Activated CD4-positive, alpha-beta T cell treated with anti-CD3 and anti-CD28 coated beads, Interleukin-10, Interleukin-2, amounts not matched to agents 100 ng/mL and 50 ng/mL, durations not matched to agents 16 hours and 8 hours (primary cell): ENCODE results near the gene FBXW4.

Source experiments
- DNase-seq: peaks from one replicate; pipeline ENCODE4 v3.0.0-alpha.2; 2020

Gene FBXW4, protein sequence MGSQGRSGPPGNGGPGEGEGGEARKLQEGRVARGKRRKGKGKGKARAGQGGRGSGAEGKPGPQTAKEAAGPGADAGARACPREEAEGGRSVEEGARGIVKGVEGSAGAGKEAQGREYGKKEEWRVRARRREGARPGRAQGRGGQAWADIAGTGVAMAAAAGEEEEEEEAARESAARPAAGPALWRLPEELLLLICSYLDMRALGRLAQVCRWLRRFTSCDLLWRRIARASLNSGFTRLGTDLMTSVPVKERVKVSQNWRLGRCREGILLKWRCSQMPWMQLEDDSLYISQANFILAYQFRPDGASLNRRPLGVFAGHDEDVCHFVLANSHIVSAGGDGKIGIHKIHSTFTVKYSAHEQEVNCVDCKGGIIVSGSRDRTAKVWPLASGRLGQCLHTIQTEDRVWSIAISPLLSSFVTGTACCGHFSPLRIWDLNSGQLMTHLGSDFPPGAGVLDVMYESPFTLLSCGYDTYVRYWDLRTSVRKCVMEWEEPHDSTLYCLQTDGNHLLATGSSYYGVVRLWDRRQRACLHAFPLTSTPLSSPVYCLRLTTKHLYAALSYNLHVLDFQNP

DNA sequence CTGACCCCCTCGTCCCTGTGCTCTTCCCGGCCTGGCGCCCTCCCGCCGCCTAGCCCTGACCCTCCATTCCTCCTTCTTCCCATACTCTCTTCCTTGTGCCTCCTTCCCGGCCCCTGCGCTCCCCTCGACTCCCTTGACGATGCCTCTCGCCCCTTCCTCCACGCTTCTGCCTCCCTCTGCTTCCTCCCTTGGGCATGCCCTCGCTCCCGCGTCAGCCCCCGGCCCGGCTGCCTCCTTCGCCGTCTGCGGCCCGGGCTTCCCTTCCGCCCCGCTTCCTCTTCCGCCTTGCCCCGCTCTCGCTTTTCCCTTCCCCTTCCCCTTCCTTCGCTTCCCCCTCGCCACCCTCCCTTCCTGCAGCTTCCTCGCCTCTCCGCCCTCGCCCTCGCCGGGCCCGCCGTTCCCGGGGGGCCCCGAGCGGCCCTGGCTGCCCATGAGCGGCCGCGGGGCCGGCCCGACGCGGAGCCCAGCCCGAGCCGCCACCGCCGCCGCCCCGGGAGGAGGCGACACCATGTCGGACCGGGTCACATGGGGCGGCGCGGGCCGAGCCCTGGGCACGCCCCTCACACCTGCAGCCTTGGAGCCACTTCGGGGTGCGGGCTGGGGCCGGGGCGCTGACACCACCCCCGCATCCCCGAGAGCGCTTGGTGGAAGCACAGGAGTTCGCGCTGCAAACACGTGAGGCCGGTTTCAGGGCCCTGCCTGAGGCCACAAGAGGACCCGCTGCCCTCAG is at the start of gene FBXW4:
Gene FBXW4, minus strand, starts transcription at position 497 of the 730 bp plus-strand sequence. Its CDS starts 65 bp downstream, at position 432.
- DNase-seq: peak; percentile 80

DNA sequence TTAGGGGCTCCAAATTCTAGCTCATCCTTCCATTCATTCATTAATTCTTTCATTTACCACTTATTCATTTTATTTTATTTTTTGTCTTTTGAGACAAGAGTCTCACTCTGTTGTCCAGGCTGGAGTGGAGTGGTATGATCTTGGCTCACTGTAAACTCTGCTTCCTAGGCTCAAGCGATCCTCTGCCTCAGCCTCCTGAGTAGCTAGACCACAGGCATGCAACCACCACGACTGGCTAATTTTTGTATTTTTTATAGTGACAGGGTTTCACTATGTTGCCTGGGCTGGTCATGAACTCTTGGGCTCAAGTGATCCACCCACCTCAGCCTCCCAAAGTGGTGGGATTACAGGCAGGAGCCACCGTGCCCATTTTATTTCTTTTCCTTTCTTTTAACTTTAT is 49.3 kb upstream of the FBXW4 start:
- no peak for DNase-seq

DNA sequence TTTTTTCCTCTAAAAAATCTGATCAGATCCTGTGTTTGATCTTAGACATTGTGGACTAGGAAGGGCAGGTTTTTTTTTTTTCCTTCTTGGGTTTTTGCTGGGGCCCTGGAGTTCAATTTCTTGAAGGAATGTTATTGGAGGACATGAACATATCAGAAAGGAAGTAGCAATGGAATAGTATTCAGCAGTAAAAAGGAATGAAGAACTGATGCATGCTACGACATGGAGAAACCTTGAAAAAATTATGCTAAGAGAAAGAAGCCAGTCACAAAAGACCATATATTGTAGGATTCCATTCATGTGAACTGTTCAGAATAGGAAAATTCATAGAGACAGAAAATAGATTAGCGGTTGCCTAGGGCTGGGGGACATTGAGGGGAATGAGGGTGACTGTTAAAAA is 47.0 kb upstream of the FBXW4 start:
- no peak for DNase-seq

DNA sequence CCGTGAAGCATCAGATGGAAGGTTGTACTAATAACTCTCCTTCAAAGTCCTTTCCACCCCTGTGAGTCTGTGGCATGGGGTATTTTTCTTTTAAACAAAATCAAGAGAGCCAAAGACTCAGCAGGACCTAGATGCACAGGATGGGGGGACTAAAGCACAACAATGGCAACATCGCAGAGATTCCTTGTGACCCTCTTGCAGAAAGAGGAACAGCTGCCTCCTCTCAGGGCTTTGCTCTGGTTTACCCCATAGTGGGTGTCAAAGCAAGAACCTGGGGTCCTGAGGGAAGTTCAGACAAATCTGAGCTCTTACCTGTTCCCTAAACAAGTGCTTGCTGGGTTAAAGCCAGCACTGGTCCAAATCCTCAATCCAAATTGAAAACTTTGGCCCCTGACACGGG is 41.7 kb upstream of the FBXW4 start:
- DNase-seq: no peak

DNA sequence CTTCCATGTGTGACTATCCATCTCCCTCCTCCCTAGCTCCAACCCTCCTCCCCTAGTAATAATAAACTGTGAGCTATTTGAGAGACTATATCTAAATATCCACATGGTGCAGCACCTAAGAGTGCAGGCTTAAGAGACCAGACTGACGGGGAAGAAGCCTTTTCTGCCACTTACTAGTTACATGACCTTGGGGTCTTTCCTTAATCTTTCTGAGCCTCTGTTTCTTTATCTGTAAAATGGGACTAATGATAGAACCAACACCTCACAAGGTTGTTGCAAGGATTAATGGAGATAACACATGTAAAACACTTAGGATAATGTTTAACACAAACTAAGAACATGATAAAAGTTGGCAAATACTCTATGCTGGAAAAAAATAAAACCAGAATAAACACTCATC is 37.1 kb upstream of the FBXW4 start:
- no peak for DNase-seq

DNA sequence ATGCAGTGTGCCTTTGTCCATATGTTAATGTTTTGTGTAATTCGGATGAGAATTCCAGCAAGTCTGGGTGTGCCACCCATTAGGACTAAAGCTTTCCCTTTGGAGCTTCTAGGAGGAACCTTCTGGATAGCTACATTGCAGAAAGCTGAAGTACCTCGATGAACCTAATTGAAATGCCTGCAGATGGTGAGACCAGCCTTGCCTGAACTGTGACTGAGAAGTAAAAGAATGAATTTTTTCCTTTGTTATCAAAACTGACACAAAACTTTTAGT is 31.1 kb upstream of the FBXW4 start:
- no peak for DNase-seq

DNA sequence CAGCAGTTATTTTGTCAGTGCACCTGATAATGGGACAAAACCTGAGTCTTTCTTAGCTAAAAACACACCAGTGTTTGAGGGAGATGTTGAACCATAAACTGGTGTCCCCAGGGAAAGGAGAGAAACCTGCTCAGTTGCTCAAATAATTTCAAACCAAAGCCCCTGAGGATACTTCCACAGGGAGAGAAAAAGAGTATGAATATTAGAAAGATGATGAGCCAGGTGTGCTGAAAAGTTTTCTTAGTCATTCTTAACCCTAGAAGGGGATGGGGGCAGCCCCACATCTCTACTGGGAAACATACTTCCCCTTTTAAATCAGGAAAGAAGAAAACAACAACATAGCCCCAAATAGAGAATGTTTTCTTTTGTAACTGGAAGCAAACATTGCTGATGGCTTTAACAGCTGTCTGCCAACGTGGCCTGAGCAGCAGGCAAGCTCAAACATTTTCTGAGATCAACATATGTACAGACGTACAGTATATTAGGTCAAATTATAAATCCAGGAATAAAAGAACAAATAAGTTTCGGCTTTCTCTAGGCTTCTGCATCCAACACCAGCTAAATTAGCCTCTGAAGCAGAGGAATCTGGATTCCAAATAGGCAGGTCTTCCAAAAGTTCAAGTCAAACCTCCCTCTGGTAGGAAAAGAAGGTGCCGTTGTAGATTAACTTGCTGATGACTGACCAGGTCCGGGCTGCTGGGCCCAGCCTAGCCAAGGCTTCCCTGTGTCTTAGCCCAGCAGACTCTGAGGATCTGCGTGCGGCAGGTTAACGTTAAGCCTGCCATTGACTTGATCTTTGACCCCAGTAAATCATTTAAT is 30.5 kb upstream of the FBXW4 start:
- no peak for DNase-seq

DNA sequence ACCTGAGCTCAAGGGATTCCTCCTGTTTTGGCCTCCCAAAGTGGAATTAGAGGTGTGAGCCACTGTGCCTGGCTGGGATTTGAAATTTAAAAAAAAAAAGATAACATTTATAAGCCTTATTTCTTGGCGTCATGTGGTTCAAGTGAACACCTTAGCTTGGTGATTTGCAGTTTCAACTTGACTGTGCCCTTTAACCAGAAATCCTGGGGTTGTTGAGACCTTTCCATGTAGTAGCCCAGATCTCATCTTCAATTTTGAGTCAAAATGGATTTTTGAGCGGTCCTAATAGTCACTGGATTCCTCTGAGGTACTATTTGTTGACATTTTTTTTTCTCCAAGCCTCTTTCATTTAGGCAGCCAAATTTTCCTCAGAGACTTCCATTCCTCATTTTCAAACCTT is 29.5 kb upstream of the FBXW4 start:
- DNase-seq: peak; percentile 56

DNA sequence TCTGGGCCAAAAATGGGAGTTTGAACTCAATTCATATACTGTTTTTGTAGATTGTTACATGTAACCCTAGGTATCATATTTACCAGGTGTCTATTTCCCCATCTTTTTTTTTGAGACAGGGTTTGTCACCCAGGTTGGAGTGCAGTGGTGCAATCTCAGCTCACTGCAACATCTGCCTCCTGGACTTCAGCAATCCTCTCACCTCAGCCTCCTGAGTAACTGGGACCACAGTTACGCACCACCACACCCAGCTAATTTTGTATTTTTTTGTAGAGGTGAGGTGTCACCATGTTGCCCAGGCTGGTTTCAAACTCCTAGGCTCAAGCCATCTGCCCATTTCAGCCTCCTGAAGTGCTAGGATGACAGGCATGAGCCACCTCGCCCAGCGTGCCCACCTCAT is 28.2 kb upstream of the FBXW4 start:
- DNase-seq: no peak

DNA sequence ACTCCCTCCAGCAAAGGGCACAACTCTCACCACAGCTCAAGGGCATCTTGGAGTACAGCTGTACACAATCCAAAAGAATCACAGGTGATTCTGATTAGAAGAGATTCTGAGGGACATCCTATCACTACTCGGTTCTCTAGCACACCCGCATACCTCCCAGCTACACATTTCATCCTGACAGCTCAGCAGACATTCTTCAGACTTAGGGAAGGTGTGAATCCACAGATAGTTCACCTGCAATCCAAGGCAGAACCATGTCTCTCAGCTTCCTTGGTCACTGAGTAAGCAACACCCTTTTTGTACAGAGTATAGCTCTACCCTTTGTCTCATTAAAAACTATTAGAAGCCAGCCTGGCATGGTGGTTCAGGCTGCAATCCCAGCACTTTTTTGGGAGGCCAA is 26.8 kb upstream of the FBXW4 start:
- DNase-seq: no peak

DNA sequence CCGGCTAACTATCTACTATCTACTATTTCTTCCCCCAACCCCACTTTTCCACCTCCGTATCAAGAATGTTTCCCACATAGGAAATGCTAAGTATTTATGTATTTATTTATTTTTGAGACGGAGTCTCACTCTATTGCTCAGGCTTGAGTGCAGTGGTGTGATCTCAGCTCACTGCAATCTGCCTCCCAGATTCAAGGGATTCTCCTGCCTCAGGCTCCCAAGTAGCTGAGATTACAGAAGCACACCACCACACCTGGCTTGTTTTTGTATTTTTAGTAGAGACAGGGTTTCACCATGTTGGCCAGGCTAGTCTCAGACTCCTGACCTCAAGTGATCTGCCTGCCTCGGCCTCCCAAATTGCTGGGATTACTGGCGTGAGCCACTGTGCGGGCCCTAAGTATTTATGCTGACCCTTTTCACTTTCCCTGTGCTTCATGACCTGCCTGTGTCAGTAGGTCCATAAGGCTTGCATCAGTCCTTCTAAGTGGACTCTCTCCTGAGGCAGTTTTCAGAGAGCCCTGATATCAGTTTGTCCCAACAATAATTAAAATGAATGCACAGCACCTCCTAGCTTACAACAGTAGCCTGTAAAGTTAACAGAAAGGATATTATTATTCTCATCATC is 25.7 kb upstream of the FBXW4 start:
- no peak for DNase-seq

DNA sequence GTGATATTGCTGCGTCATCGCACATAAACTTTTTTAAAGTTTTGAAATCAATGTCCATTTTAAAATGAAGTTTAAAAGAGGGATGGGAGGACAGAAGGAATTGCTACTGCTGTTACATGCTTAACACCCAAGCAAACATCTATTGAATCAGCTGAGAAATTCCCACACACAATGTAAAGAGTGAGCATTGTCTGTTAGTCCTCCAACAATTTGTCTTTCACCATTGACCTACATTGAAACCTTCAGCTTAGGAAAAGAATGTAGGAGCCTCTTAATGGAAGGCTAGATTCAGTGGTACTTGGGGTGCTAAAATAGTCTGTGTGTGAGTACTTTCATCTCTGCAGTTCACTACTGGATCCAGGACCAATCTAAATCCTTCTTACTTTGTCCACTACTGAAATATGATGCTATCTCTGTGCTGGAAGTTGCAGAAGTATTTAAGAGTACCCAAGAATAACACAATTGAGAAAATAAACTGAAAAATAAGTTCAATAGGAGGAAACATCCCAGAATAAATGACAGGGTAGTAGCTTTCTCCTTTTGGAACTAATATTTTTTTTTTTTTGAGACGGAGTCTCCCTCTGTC is 23.8 kb upstream of the FBXW4 start:
- DNase-seq: no peak

DNA sequence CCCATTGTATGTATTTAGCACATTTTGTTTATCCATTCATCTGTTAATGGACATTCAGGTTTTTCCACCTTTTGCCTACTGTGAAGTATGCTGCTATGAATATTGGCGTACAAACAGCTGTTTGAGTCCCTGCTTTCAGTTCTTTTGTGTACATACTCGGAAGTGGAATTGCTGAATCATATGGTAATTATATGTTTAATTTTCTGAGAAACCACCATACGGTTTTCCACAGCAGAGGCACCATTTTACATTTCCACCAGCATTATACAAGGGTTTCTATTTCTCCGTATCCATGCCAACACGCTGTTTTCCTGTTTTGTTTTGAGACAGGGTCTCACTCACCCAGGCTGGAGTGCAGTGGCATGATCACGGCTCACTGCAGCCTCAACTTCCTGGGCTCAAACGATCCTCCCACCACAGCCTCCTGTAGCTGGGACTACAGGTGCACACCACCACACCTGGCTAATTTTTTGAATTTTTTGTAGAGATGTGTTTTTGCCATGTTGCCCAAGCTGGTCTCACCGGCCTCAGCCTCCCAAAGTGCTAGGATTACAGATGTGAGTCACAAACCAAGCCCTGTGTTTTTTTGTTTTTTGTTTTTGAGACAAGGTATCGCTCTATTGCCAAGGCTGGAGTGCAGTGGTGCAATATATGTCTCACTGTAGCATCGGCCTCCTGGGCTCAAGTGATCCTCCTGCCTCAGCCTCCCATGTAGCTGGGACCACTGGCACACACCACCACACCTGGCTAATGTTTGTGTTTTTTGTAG is 22.1 kb upstream of the FBXW4 start:
- peak; percentile 83 for DNase-seq

DNA sequence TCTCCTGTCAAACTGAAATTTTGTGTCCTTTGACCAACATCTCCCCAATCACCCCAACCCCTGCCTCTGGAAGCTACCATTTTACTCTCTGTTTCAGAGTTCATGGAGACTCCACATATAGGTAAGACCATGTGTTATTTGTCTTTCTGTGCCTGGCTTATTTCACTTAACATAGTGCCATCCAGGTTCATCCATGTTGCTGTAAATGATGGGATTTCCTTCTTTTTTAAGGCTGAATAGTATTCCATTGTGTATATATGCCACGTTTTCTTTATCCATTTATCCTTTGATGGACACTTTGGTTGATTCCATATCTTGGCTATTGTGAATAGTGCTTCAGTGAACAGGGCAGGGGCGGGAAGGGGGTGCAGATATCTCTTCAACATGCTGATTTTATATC is 18.0 kb upstream of the FBXW4 start:
- DNase-seq: no peak

DNA sequence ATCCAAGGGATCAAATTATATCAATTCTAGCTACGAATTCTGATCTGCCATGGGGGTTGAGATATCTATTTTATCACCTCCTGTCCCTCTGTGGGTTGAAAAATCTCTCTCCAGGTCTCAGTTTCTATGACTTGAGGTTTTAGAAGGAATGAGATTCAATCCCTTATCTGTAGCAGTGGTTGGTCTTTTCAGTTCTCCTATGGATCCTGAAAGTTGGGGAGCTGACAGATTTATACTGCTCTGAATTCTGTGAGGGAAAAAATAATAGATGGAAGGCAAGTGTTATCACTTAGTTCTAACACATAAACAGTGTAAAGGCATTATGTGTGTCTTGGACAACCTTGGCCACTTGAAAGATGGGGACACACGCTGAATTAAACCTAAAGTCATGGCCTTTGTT is 15.8 kb upstream of the FBXW4 start:
- DNase-seq: no peak

DNA sequence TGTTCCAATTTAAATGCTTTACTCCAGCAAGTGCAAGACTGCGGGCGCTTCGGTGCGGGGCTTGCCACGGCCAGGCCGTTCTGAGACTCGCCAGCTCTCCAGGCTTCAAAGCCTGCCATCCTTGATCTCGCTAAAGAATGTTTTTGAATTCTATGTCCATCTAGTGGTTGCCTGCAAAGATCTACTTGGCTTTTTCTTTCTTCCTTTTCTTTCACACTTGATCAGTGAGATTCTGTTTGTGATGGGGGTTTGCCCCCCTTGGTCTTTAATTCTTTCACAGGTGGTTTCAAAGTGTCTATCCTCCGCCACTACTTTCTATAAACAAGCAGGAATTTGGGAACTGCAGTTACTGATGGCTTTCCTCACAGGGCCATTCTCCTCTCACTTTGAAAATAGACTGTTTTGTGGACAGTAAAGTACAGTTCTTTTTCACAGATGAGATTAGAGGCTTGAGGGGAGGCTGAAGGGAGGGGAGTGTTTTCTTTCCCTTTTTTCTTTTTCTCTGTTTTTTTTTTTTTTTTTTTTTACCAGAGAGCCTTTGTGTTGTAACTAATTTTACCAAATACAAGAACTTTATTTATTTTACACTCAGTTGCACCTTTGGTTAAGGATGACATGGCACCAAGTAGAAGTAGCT is 15.2 kb upstream of the FBXW4 start:
- DNase-seq: no peak

DNA sequence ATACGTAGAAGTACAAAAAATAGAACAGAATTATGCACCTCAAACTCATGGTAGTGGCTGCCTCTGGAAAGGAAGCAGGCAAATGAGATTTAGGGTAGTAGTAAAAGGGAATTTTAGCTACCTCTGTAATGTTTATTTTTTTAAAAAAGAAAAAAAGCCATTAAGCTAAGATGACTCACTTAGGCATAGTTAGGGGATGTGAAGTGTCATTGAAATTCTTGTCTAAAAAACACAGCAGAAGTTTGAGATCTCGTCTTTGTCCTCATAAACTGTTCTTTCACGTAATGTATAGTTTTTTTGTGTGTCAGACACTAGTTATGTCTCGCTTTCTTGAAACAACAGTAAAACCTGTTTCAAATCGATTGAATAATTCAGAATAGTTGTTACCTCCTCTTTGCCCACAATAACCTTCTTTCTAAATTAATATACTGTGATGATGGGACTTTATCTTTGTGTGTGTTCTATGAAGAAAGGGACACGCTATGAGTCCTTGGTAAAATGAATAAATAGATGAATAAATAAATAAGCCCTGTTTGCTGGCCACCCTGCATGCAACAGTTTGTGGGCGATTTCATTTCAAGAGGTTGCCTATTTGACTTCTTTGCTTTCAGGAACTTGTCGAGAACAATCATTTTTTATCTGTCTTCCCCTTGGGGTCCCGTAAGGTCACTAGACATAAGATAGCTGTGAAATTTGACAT is 14.5 kb upstream of the FBXW4 start:
- DNase-seq: no peak

DNA sequence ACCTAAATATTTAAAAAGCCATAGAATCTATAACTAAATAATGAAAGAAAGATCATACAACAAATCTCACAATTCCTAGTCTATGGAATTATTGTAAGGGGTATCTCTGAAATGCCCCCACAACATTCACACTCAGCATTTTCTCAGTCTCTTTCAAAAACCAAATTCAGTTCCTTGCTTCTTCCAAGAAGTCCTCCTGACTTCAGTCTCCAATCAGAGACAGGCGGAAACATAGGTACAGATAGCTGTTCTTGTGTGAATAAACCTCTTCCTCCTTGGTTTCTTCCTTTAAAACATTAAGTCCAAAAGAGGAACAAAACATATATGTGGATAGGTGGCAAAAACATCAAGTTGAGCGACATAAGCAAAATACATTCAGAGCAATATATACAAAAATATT is 13.9 kb upstream of the FBXW4 start:
- no peak for DNase-seq

DNA sequence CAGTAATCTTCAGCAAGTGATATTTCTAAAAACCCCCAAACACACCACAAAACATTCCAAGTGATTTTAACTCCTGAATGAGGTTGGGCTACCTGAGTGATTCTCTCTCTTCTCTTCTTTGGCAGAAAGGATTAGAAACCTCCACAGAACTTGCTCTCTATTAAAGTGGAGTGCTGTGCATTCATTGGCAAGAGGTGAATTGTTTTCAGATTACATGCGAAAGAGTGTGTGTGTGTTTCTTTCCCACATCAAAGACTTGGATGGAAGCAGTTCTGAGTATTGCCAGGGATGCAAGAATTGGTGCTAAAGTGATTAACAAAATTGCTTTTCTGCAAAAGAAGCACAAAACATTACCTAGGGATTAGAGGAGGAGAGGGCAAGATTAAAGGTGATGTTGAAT is 13.1 kb upstream of the FBXW4 start:
- peak; percentile 40 for DNase-seq

DNA sequence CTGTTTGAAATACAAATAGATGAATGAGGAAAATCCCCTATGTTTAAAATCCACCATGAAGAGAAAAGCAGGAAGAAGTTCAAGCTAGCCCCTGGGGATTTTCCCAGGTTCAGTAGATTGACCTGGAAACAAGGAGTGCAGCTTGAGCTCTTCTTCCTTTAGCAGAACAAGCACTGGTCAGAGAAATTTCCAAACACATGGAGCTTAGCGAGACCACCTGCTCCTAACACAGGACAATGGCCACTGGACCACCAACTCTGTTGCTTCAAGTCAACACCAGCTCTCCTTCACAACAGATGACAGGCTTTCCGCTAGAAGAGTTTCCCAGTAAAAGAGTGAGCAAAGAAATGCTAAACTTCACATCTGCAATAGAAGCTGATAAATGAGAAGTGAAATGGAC is 9.4 kb upstream of the FBXW4 start:
- DNase-seq: no peak

DNA sequence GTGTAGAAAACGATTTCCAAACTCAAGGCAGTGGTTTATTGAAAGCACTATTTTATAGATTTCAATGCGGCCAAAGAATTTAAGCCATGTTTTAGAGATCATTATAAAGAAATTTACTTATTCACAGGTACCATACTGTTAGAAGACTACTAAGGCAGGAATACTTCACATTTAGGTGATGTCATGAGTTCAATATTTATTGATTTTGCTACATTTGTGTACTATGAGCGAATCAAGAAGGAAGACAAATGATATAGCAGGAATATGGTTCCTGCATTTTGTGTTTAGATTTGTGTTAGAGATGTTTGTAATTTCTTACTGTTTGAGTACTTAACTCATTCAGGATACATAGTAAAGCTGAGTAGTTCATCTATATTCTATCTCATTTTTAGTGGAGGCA is 1.7 kb upstream of the FBXW4 start:
- no peak for DNase-seq
